Mesendoderm (in vitro differentiated cells): ENCODE data around the gene OCA2.

Source experiments
- DNase-seq: peaks from one replicate; pipeline ENCODE4 v3.0.0; 2013
- H2AK5ac ChIP-seq: 2 replicates; pipeline ENCODE4 v1.6.1; 2013; ENCODE audit warnings: low read length, inconsistent platforms
- H2BK120ac ChIP-seq: 2 replicates; pipeline ENCODE4 v1.6.1; 2013; ENCODE audit warnings: low read depth, mild to moderate bottlenecking, low read length, moderate library complexity, mixed read lengths
- H2BK15ac ChIP-seq: replicated peaks from 2 replicates; pipeline ENCODE4 v1.6.1; 2013; ENCODE audit warnings: low read depth, mild to moderate bottlenecking, moderate library complexity
- H2BK5ac ChIP-seq: 2 replicates; pipeline ENCODE4 v1.6.1; 2013; ENCODE audit warnings: low read length, inconsistent platforms
- H3K18ac ChIP-seq: 2 replicates; pipeline ENCODE4 v1.6.1; 2013; ENCODE audit warnings: mild to moderate bottlenecking, low read length, mixed read lengths
- H3K23ac ChIP-seq: one replicate; pipeline ENCODE4 v1.6.1; 2013; ENCODE audit warnings: low read length
- H3K27ac ChIP-seq: 2 replicates; pipeline ENCODE4 v1.5.1; 2013; ENCODE audit warnings: low read depth, mild to moderate bottlenecking, inconsistent platforms, low read length, moderate library complexity
- H3K27me3 ChIP-seq: 2 replicates; pipeline ENCODE4 v1.6.1; 2013; ENCODE audit warnings: low read length, control low read depth, mild to moderate bottlenecking, inconsistent platforms; ENCODE audit not compliant: insufficient read depth, poor library complexity
- H3K36me3 ChIP-seq: 2 replicates; pipeline ENCODE4 v1.6.1; 2013; ENCODE audit warnings: low read length, inconsistent platforms; ENCODE audit not compliant: control insufficient read depth, insufficient read depth
- H3K4ac ChIP-seq: one replicate; pipeline ENCODE4 v1.6.1; 2013; ENCODE audit warnings: low read depth, mild to moderate bottlenecking, low read length, moderate library complexity
- H3K4me1 ChIP-seq: 2 replicates; pipeline ENCODE4 v1.6.1; 2013; ENCODE audit warnings: low read depth, low read length, inconsistent platforms; ENCODE audit not compliant: control insufficient read depth
- H3K4me2 ChIP-seq: 2 replicates; pipeline ENCODE4 v1.6.1; 2013; ENCODE audit warnings: low read length
- H3K4me3 ChIP-seq: 2 replicates; pipeline ENCODE4 v1.5.1; 2013; ENCODE audit warnings: mild to moderate bottlenecking, low read length
- H3K56ac ChIP-seq: one replicate; pipeline ENCODE4 v1.6.1; 2013; ENCODE audit warnings: low read length
- H3K79me1 ChIP-seq: 2 replicates; pipeline ENCODE4 v1.6.1; 2013; ENCODE audit warnings: low read length, inconsistent platforms
- H3K79me2 ChIP-seq: 2 replicates; pipeline ENCODE4 v1.6.1; 2013; ENCODE audit warnings: mild to moderate bottlenecking, low read length; ENCODE audit not compliant: control insufficient read depth, insufficient read depth
- H3K9ac ChIP-seq: 2 replicates; pipeline ENCODE4 v1.6.1; 2013; ENCODE audit warnings: low read length, inconsistent platforms
- H4K5ac ChIP-seq: one replicate; pipeline ENCODE4 v1.6.1; 2013; ENCODE audit warnings: low read length
- H4K8ac ChIP-seq: one replicate; pipeline ENCODE4 v1.6.1; 2013; ENCODE audit warnings: low read depth, mild to moderate bottlenecking, control low read depth, low read length, moderate library complexity
- WGBS: extraction: QIAGEN DNeasy Blood & Tissue Kit; methylation state at CpG from one replicate; pipeline ENCODE4 v1.1.7; 2013; ENCODE audit warnings: low lambda C conversion rate, missing lambda C conversion rate; ENCODE audit not compliant: insufficient coverage; ENCODE audit errors: extremely low coverage; 5-methylcytosine and 5-hydroxymethylcytosine counted together

OCA2 gene

GRCh38 chr15:27932600-27932999 lies 166.5 kb downstream of the OCA2 start:
- Histone ChIP-seq H3K79me1 (no peaks in the 10 kb centered on the region), H2BK5ac (no peak overlapping the region), H4K5ac (no peak overlapping the region), H2AK5ac (no peak overlapping the region), H3K36me3 (no peaks in the 10 kb centered on the region), H3K18ac (no peak overlapping the region), H3K4ac (no peak overlapping the region), H3K4me2 (no peak overlapping the region), H3K27me3 (no peaks in the 10 kb centered on the region), H3K79me2 (no peaks in the 10 kb centered on the region), H4K8ac (no peak overlapping the region), H3K23ac (no peak overlapping the region), H3K4me3 (no peak overlapping the region), H3K9ac (no peak overlapping the region), H2BK15ac (no peak overlapping the region), H3K56ac (no peak overlapping the region), H2BK120ac (no peak overlapping the region), H3K27ac (no peak overlapping the region), H3K4me1 (no peaks in the 10 kb centered on the region)
- no peak for DNase-seq
- no CpG with 5 or more reads among the region's 3 CpGs for WGBS

- WGBS: no CpG with 5 or more reads among the region's 1 CpG
Observed at GRCh38 chr15:27928386-27928785, 170.7 kb downstream of the OCA2 start.

GRCh38 chr15:27912283-27912682 lies 186.8 kb downstream of the OCA2 start:
- Histone ChIP-seq H3K27ac (no peak overlapping the region), H3K36me3 (no peaks in the 10 kb centered on the region), H2BK5ac (no peak overlapping the region), H4K5ac (no peak overlapping the region), H3K56ac (no peak overlapping the region), H3K4me2 (no peak overlapping the region), H2BK15ac (no peak overlapping the region), H2AK5ac (no peak overlapping the region), H3K23ac (no peak overlapping the region), H3K9ac (no peak overlapping the region), H3K79me1 (no peaks in the 10 kb centered on the region), H3K79me2 (no peaks in the 10 kb centered on the region), H3K4me1 (no peaks in the 10 kb centered on the region), H2BK120ac (no peak overlapping the region), H3K18ac (no peak overlapping the region), H3K4me3 (no peak overlapping the region), H3K4ac (no peak overlapping the region), H3K27me3 (no peaks in the 10 kb centered on the region), H4K8ac (no peak overlapping the region)
- no peak for DNase-seq
- no CpG with 5 or more reads among the region's 3 CpGs for WGBS

More at GRCh38 chr15:27928386-27928785, 170.7 kb downstream of the OCA2 start:
- H3K56ac ChIP-seq: no peak overlapping the region
- no peak overlapping the region for H4K8ac ChIP-seq
- no peaks in the 10 kb centered on the region for H3K4me1 ChIP-seq
- no peak overlapping the region for H2AK5ac ChIP-seq
- no peak overlapping the region for H3K4me2 ChIP-seq
- no peaks in the 10 kb centered on the region for H3K79me2 ChIP-seq
- no peaks in the 10 kb centered on the region for H3K79me1 ChIP-seq
- H3K4ac ChIP-seq: no peak overlapping the region
- no peak overlapping the region for H3K4me3 ChIP-seq
- H2BK5ac ChIP-seq: no peak overlapping the region
- no peak overlapping the region for H2BK15ac ChIP-seq
- H3K27me3 ChIP-seq: no peaks in the 10 kb centered on the region
- no peak for DNase-seq
- no peak overlapping the region for H4K5ac ChIP-seq
- no peak overlapping the region for H3K23ac ChIP-seq
- H3K9ac ChIP-seq: no peak overlapping the region
- no peak overlapping the region for H3K27ac ChIP-seq
- H3K36me3 ChIP-seq: no peaks in the 10 kb centered on the region
- no peak overlapping the region for H3K18ac ChIP-seq
- no peak overlapping the region for H2BK120ac ChIP-seq

- Histone ChIP-seq H3K18ac (no peak overlapping the region), H4K5ac (no peak overlapping the region), H3K4me1 (no peaks in the 10 kb centered on the region), H2AK5ac (no peak overlapping the region), H3K23ac (no peak overlapping the region), H3K36me3 (no peaks in the 10 kb centered on the region), H3K56ac (no peak overlapping the region), H3K4ac (no peak overlapping the region), H2BK120ac (no peak overlapping the region), H3K9ac (no peak overlapping the region), H3K4me3 (no peak overlapping the region), H3K27me3 (no peaks in the 10 kb centered on the region), H2BK5ac (no peak overlapping the region), H3K79me1 (no peaks in the 10 kb centered on the region), H3K27ac (no peak overlapping the region), H3K4me2 (no peak overlapping the region), H3K79me2 (no peaks in the 10 kb centered on the region), H2BK15ac (no peak overlapping the region), H4K8ac (no peak overlapping the region)
- WGBS: no CpG with 5 or more reads among the region's 4 CpGs
- DNase-seq: no peak
Observed at GRCh38 chr15:27906802-27907201, 192.3 kb downstream of the OCA2 start.

GRCh38 chr15:27903405-27903804 lies 195.7 kb downstream of the OCA2 start:
- H3K4ac ChIP-seq: no peak overlapping the region
- no CpG with 5 or more reads among the region's 9 CpGs for WGBS

GRCh38 chr15:27902680-27903385 lies 196.3 kb downstream of the OCA2 start:
- Histone ChIP-seq H4K8ac (no peak overlapping the region), H3K27ac (no peak overlapping the region), H3K36me3 (no peaks in the 10 kb centered on the region), H3K79me1 (no peaks in the 10 kb centered on the region), H2BK5ac (no peak overlapping the region), H3K9ac (no peak overlapping the region), H3K4me2 (no peak overlapping the region), H3K27me3 (no peaks in the 10 kb centered on the region), H3K18ac (no peak overlapping the region), H4K5ac (no peak overlapping the region), H3K4ac (no peak overlapping the region), H3K56ac (no peak overlapping the region), H2BK15ac (no peak overlapping the region), H2BK120ac (no peak overlapping the region), H2AK5ac (no peak overlapping the region), H3K4me3 (no peak overlapping the region), H3K4me1 (no peaks in the 10 kb centered on the region), H3K23ac (no peak overlapping the region), H3K79me2 (no peaks in the 10 kb centered on the region)
- no CpG with 5 or more reads among the region's 43 CpGs for WGBS
- no peak for DNase-seq

More at GRCh38 chr15:27903405-27903804, 195.7 kb downstream of the OCA2 start:
- Histone ChIP-seq H2BK5ac (no peak overlapping the region), H3K79me1 (no peaks in the 10 kb centered on the region), H3K4me3 (no peak overlapping the region), H3K27ac (no peak overlapping the region), H4K5ac (no peak overlapping the region), H3K9ac (no peak overlapping the region), H3K56ac (no peak overlapping the region), H3K4me2 (no peak overlapping the region), H3K18ac (no peak overlapping the region), H2BK15ac (no peak overlapping the region), H2AK5ac (no peak overlapping the region), H2BK120ac (no peak overlapping the region), H3K79me2 (no peaks in the 10 kb centered on the region), H3K4me1 (no peaks in the 10 kb centered on the region), H3K36me3 (no peaks in the 10 kb centered on the region), H3K23ac (no peak overlapping the region), H3K27me3 (no peaks in the 10 kb centered on the region), H4K8ac (no peak overlapping the region)
- no peak for DNase-seq
